Testis (tissue), 3 donors: ENCODE measurements around the gene GSTO2. TPM values are rescaled to one million over a fixed set of nuclear protein-coding genes. Genes with fewer than 3 reads are reported as not detected.

Source experiments
- DNase-seq: peaks from one replicate; pipeline ENCODE4 v3.0.0-alpha.2; 2019
- H3K27ac ChIP-seq, 2 donors: fragments of 200-600 bp; sonication (generic); one replicate each; pipeline ENCODE4 v1.5.1; 2019
- H3K27me3 ChIP-seq: fragments of 200-600 bp; sonication (generic); one replicate; pipeline ENCODE4 v1.5.1; 2019
- H3K36me3 ChIP-seq: fragments of 200-600 bp; sonication (generic); one replicate; pipeline ENCODE4 v1.5.1; 2017; ENCODE audit warnings: low read depth; ENCODE audit errors: missing control alignments
- H3K4me1 ChIP-seq: fragments of 200-600 bp; sonication (generic); one replicate; pipeline ENCODE4 v1.5.1; 2019
- H3K4me3 ChIP-seq, 2 donors: fragments of 200-600 bp; sonication (generic); one replicate each; pipeline ENCODE4 v1.5.1; 2017 to 2019
- H3K9me3 ChIP-seq: fragments of 200-600 bp; sonication (generic); one replicate; pipeline ENCODE4 v1.5.1; 2017
- CTCF ChIP-seq, 3 experiments: fragments of 450-650 bp in 2 of 3; fragments of 200-600 bp in 1 of 3; sonication (generic) in 1 of 3; IDR thresholded peaks; one replicate each; pipeline ENCODE4 v1.5.1; 2016 to 2019; ENCODE audit warnings: antibody characterized with exemption in 3 of 3, mild to moderate bottlenecking in 2 of 3, moderate library complexity in 1 of 3
- POLR2A ChIP-seq: fragments of 450-650 bp; IDR thresholded peaks from one replicate; pipeline ENCODE4 v1.6.1; 2017; ENCODE audit warnings: antibody characterized with exemption, mild to moderate bottlenecking, moderate library complexity
- whole genome bisulfite sequencing, 2 donors: methylation state at CpG; one replicate each; pipeline ENCODE4 v1.1.5; 2018; 5-methylcytosine and 5-hydroxymethylcytosine counted together
- intact Hi-C: fragments of 100-400 bp; cut with DNase I; formaldehyde crosslinking; loops from one replicate; pipeline ENCODE4 v1.15.1; 2023; ENCODE audit warnings: low total_unique reads
- polyA plus RNA-seq: library from polyadenylated mRNA; stranded (reverse); fragments of 350-450 nt; fragmentation: Illumina TruSeq; extraction: RNeasy Lipid Tissue Mini Kit (QIAGEN cat#74804); gene quantifications from one replicate; pipeline ENCODE4 v1.2.3, GENCODE V29; 2014; ENCODE audit warnings: low read depth, low replicate concordance; ENCODE audit not compliant: insufficient read depth
- total RNA-seq, 2 donors: library from RNA; depleted of rRNA; stranded (reverse); fragments of >200 nt; gene quantifications; one replicate each; pipeline ENCODE4 v1.2.3, GENCODE V29; 2016

Gene GSTO2
- total and polyA plus RNA-seq, 3 donors from 2014 or later: 28.9 to 53.7 (median 51.7) TPM

- Histone ChIP-seq H3K9me3 (no peaks in the 10 kb centered on the region), H3K36me3 (no peaks in the 10 kb centered on the region), H3K27me3 (no peaks in the 10 kb centered on the region), H3K4me3 (no peak overlapping the region), H3K27ac (peak overlapping the region; percentile 80 to 86), H3K4me1 (peaks cover 23% of the 10 kb centered on the region)
- intact Hi-C loops: no loop called here
- no peak for DNase-seq
- no peak for TF ChIP-seq CTCF (IDR thresholded peaks at IDR 0.05)
- TF ChIP-seq POLR2A: no peak
- WGBS, 2 donors: 36 to 46% methylated on average over 5 to 7 of the region's 7 CpGs
These were observed 31.8 kb downstream of the GSTO2 start for GRCh38 chr10:104300736-104301292.

- 69 to 74% methylated on average over 3 of the region's 3 CpGs for WGBS, 2 donors
- no peaks in the 10 kb centered on the region for H3K27me3 ChIP-seq
- no peak overlapping the region for H3K4me3 ChIP-seq
- H3K9me3 ChIP-seq: no peaks in the 10 kb centered on the region
- H3K4me1 ChIP-seq: peaks cover 23% of the 10 kb centered on the region
- no peaks in the 10 kb centered on the region for H3K36me3 ChIP-seq
- no peak overlapping the region for H3K27ac ChIP-seq
- TF ChIP-seq CTCF (IDR thresholded peaks at IDR 0.05) (no peak), POLR2A (no peak)
- intact Hi-C loops: no loop called here
- no peak for DNase-seq
These were observed 33.1 kb downstream of the GSTO2 start for GRCh38 chr10:104301907-104302690.

GRCh38 chr10:104303594-104304355 lies 34.8 kb downstream of the GSTO2 start:
- peaks cover 26% of the 10 kb centered on the region for H3K4me1 ChIP-seq
- H3K27me3 ChIP-seq: no peaks in the 10 kb centered on the region
- no peak for TF ChIP-seq POLR2A
- TF ChIP-seq CTCF (IDR thresholded peaks at IDR 0.05): no peak
- no peak for DNase-seq
- H3K9me3 ChIP-seq: no peaks in the 10 kb centered on the region
- H3K27ac ChIP-seq: no peak overlapping the region
- intact Hi-C loops: no loop called here
- no peaks in the 10 kb centered on the region for H3K36me3 ChIP-seq
- no peak overlapping the region for H3K4me3 ChIP-seq
- WGBS, 2 donors: 48 to 49% methylated on average over 2 of the region's 2 CpGs

DNA sequence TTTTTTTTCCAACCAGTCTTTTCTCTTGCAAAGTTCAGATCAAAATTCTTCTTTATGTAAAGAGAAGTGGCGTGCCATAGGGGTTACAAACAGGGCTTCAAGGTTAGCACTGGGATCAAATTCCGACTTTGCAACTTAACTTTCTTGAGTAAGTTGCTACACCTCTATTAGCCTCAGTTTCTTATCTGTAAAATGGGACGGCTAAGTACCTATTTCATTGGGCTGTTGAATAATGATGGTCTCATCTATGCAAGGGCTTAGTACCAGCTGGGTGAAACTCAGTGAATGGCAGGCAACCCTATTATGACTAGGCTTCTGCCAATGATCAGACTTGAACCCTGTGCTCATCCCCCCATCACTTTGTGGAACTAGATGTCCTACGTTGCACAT lies 35.4 kb downstream of the GSTO2 start:
- Histone ChIP-seq H3K9me3 (no peaks in the 10 kb centered on the region), H3K4me3 (no peak overlapping the region), H3K36me3 (no peaks in the 10 kb centered on the region), H3K27ac (no peak overlapping the region), H3K4me1 (peaks cover 26% of the 10 kb centered on the region), H3K27me3 (no peaks in the 10 kb centered on the region)
- no peak for DNase-seq
- intact Hi-C loops: no loop called here
- no peak for TF ChIP-seq POLR2A
- no peak for TF ChIP-seq CTCF (IDR thresholded peaks at IDR 0.05)
- 79 to 81% methylated on average over 4 of the region's 4 CpGs for WGBS, 2 donors
